Subcutaneous adipose tissue (tissue), 4 donors: ENCODE data around the gene PPM1J. TPM values are rescaled to one million over a fixed set of nuclear protein-coding genes. Genes with fewer than 3 reads are reported as not detected.

ENCODE experiments used
- CTCF ChIP-seq: fragments of 450-650 bp; IDR thresholded peaks from one replicate; pipeline ENCODE4 v1.5.1; 2016; ENCODE audit warnings: low read depth, mild to moderate bottlenecking, control low read depth, antibody characterized with exemption, moderate library complexity
- total RNA-seq, 4 donors: library from RNA; depleted of rRNA; stranded (reverse); fragments of >200 nt; gene quantifications; one replicate each; pipeline ENCODE4 v1.1.0, GENCODE V29; 2016

PPM1J gene, protein sequence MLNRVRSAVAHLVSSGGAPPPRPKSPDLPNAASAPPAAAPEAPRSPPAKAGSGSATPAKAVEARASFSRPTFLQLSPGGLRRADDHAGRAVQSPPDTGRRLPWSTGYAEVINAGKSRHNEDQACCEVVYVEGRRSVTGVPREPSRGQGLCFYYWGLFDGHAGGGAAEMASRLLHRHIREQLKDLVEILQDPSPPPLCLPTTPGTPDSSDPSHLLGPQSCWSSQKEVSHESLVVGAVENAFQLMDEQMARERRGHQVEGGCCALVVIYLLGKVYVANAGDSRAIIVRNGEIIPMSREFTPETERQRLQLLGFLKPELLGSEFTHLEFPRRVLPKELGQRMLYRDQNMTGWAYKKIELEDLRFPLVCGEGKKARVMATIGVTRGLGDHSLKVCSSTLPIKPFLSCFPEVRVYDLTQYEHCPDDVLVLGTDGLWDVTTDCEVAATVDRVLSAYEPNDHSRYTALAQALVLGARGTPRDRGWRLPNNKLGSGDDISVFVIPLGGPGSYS
- under 1 TPM in 1 of 4 donors, not detected in 3; 0.51 TPM for total RNA-seq

- TF ChIP-seq CTCF, result no peak
Measured at GRCh38 chr1:112715264-112716053, at the start of gene PPM1J. PPM1J (minus strand) TSS chr1:112715332; CDS start chr1:112715301, 31 bp downstream.

- TF ChIP-seq CTCF, result no peak
Measured at GRCh38 chr1:112762541-112763500, 47.7 kb upstream of the PPM1J start.

DNA sequence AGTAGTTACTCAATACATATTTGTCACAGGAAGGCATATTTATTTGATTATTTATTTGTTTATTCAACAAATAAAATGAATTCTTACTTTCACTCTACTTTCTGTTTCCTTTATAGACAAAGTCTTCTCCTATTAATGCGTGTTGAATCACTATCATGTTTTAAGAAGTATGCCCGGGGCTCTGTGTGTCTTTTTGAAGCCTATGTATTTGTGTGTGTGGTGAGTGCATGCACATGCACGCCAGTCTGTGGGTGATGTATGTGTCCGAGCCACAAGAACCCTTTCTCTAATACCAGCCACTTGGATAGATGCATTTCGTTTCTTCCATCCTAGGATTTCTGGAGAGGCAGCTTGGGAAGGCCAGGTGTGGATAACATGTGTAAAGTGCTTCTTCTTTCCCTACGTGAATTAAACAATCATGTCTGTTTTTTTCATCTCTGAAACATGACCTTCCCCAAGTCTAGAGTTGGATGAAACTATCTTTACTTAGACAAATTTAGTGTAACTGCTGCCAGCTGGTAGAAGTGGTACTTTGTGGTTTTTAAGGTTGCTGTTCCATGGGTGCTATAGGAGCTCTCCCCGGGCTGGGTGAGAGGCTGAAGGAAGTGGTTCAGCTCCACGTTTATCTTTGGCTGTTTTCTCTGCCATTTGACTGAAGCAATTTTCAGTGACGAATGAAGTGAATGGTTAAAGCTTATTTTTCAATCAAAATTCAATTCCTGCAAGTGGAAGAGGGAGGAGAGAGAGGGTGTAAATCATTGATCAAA is 46.8 kb upstream of the PPM1J start:
- TF ChIP-seq CTCF, result no peak

DNA sequence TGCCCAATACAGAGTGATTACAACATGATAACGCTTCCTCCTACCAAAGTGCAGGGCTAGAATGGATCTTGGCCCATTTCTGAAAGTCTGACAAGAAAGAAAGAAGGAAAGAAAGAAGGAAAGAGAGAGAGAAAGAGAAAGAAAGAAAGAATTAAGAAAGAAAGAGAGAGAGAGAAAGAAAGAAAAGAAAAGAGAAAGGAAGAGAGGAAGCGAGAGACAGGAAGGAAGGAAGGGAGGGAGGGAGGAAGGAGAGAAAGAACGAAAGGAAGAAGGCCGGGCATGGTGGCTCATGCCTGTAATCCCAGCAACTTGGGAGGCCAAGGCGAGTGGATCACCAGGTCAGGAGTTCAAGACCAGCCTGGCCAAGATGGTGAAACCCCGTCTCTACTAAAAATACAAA is 44.1 kb upstream of the PPM1J start:
- no peak for TF ChIP-seq CTCF

DNA sequence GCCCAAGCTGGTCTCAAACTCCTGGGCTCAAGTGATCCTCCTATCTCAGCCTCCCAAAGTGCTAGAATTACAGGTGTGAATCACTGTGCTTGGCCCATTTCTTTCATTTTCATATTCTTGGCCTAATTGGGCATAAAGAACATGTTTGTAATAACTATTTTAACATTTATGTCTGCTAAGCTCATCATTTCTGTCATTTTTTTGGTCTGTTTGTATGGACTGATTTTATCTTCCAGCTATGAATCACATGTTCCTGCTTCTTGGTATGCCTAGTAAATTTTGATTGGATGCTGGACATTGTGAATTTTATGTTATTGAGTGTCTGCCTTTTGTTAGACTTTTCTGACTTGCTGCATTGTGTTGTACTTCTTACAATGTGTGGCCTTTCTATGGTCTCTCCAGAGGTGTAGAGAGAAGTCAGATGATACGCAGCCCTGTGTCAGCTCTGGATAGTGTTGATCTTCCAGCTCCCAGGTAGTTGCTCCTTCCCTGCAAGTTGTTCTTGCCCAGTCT is 39.0 kb upstream of the PPM1J start:
- no peak for TF ChIP-seq CTCF

- no peak for TF ChIP-seq CTCF
Measured at GRCh38 chr1:112748396-112748795, 33.3 kb upstream of the PPM1J start.
